GM10847 (cell line): ENCODE results near the gene SYNRG.

ENCODE experiments used
- POLR2A ChIP-seq: IDR thresholded peaks from 2 replicates; pipeline ENCODE4 v1.6.1; 2011; ENCODE audit not compliant: insufficient read length; ENCODE audit errors: extremely low read depth

The SYNRG gene

GRCh38 chr17:37530420-37530819 is 78.8 kb downstream of the SYNRG start:
- no peak for TF ChIP-seq POLR2A

- no peak for TF ChIP-seq POLR2A
Measured at GRCh38 chr17:37527249-37527851, 81.9 kb downstream of the SYNRG start.

- no peak for TF ChIP-seq POLR2A
Measured at GRCh38 chr17:37523715-37524219, 85.5 kb downstream of the SYNRG start.

- TF ChIP-seq POLR2A, result no peak
Measured at GRCh38 chr17:37521821-37522220, 87.4 kb downstream of the SYNRG start.

- no peak for TF ChIP-seq POLR2A
Measured at GRCh38 chr17:37520174-37520573, 89.0 kb downstream of the SYNRG start.

- TF ChIP-seq POLR2A, result no peak
Measured at GRCh38 chr17:37519251-37519985, 89.8 kb downstream of the SYNRG start.

- no peak for TF ChIP-seq POLR2A
Measured at GRCh38 chr17:37518826-37519225, 90.4 kb downstream of the SYNRG start.

- no peak for TF ChIP-seq POLR2A
Measured at GRCh38 chr17:37517881-37518280, 91.3 kb downstream of the SYNRG start.

GRCh38 chr17:37516127-37516571 is 93.1 kb downstream of the SYNRG start:
- TF ChIP-seq POLR2A, result no peak

- TF ChIP-seq POLR2A, result no peak
Measured at GRCh38 chr17:37513711-37514110, 95.5 kb downstream of the SYNRG start.

- TF ChIP-seq POLR2A, result no peak
Measured at GRCh38 chr17:37512442-37513068, 96.7 kb downstream of the SYNRG start.

- no peak for TF ChIP-seq POLR2A
Measured at GRCh38 chr17:37510056-37510455, 99.2 kb downstream of the SYNRG start.

GRCh38 chr17:37507111-37507510 is 102.1 kb downstream of the SYNRG start:
- TF ChIP-seq POLR2A, result no peak

- TF ChIP-seq POLR2A, result no peak
Measured at GRCh38 chr17:37506678-37507077, 102.5 kb downstream of the SYNRG start.

- no peak for TF ChIP-seq POLR2A
Measured at GRCh38 chr17:37505333-37505732, 103.9 kb downstream of the SYNRG start.

- no peak for TF ChIP-seq POLR2A
Measured at GRCh38 chr17:37503148-37503547, 106.1 kb downstream of the SYNRG start.
